DMS153 treated with DMSO at 0.1 percent for 48 hours (cell line): Measurements from ENCODE around the gene ACAD10.
"Not testable (repeated sequence)": the region's sequence is repeated elsewhere in the genome, so short reads cannot be mapped to it uniquely, and the experiment has no call there.

Source experiments
- DNase-seq: peaks from one replicate; lab custom pipeline; 2025; ENCODE audit not compliant: unreplicated experiment; lab: John Stamatoyannopoulos, UW

The ACAD10 gene

DNA sequence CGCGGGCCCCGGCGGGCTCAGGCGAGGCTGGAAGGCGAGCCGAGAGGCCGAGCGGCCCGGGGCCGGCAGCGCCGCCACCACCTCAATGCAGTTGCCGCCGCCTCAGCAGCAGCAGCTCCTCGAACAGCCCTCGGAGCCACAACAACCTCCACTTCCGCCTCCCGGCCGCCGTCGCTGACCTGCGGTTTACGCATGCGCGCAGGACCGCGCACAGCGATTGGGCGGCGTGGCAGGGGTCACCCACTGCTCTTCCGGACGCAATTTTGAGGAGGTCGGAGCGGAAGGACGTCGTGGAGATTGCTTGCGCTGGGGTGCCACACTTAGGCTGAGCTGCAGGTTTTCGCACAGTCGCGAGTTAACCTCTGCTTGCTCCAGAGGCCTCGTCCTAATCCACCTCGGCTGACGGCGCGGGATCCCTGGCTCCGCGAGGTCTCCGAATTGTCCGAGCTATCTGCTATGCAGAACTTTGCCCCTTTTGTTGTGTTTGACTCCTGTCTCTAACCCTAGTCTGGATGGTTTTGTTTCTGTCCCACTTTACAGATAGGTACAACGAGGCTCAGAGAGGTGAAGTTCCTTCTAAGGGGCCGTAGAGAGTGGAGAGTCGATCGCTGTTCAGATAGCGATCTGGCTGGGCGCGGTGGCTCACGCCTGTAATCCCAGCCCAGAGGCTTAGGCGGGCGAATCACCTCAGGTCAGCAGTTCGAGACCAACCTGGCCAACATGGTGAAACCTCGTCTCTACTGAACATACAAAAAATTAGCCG lies at the start of gene ACAD10, which contains the start of gene BRAP:
Gene ACAD10 (plus strand): TSS at position 243 of the 763 bp plus-strand sequence. CDS start 6,657 bp downstream, outside the sequence.
Gene BRAP (minus strand): TSS at position 146 of the 763 bp plus-strand sequence. CDS start 164 bp downstream, outside the sequence.
- peak; percentile 79 for DNase-seq

DNA sequence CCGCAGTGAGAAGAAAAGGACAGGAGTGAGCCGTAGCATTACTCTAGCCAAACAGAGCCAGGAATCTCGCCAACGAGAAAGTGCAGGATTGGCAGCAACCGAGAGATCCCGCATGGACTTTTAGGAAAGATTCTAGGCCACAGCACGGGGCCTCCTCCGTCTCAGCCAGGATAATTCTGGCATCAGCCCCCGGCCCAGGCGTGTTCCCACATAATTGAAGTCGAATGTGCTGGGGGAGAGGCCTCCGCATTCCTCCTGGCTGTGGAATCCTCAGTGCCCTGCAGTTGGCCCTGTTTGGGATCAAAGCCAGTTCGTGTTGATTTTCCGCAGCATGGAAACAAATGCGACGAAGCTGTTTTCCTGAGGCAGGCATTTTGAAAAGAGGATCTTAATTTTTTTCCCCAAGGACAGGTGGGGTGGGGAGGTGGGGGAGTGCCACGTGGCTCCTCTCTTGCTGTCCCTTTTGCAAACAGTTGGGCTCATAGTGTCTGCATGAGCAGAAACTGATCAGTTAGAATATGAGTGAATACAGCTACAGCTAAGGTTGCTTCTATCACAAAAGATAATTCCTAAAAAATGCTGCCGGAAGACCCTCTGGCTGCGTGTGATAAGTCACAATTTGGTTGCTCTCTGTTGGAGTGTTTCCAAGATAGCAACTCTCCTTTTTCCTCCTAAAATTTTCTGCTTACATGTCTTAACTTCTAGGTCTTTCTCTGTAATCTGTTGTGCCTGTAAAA lies 49.5 kb upstream of the ACAD10 start:
- no peak for DNase-seq

DNA sequence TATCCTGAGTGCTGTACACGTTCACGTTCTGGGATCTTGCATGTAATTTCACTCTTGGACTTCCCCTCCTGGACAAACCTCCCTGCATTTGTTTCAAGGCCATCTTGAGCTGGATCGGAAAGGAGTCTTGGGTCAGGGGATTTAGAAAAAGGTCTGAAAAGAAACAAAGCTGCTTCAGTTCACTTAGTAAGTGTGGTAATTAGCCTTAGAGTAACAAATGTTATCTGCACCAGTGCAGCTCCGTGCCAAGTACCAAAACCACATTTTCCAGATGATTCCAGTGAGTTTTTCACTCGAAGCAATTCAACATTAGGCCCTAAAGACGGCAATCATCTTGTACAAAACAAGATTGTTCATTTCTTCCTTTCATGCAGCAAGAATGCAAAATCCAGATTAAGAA lies 47.3 kb upstream of the ACAD10 start:
- DNase-seq: no peak

GRCh38 chr12:111640506-111640905 lies 45.3 kb upstream of the ACAD10 start:
- DNase-seq: no peak

DNA sequence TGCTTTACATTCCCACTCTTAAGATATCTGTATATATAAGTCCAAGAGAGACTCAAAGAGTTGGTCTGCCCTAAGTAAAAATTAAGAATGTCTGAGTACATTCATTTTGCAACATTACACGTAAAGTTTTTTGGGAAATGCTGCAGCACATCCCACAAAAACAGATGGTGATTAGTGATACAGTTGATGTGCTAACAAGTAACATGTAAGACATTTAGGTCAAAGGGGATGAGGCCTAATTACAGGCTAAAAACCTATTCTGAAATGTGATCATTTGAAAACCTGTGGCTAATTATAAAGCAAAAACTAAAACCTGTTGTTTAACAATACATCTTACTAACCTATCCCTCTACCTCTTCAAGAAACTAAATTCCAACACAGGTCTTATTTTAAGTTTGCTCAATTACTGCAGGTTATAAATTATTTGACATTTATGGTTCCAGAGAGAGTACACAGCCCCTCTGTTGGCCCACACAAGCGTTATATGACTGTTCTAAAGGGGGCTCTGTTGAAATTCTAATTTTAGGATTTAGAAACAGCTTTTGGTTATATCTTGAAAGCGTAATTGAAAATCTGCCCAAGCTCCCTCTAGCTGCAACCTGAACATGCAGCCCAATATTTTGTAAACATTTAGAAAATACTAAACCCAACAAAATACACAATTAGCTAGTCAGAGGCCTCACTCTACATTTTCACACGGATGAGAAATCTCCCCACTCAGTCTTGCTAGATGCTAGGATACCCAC lies 43.0 kb upstream of the ACAD10 start:
- no peak for DNase-seq

GRCh38 chr12:111643427-111643826 lies 42.4 kb upstream of the ACAD10 start:
- no peak for DNase-seq

GRCh38 chr12:111645433-111645832 lies 40.4 kb upstream of the ACAD10 start:
- DNase-seq: no peak

GRCh38 chr12:111650912-111651311 lies 34.9 kb upstream of the ACAD10 start:
- no peak for DNase-seq

GRCh38 chr12:111652530-111652929 lies 33.3 kb upstream of the ACAD10 start:
- not testable (repeated sequence) for DNase-seq

GRCh38 chr12:111653596-111653995 lies 32.3 kb upstream of the ACAD10 start:
- DNase-seq: no peak

- DNase-seq: no peak
Measured at GRCh38 chr12:111655356-111655755, 30.5 kb upstream of the ACAD10 start.

DNA sequence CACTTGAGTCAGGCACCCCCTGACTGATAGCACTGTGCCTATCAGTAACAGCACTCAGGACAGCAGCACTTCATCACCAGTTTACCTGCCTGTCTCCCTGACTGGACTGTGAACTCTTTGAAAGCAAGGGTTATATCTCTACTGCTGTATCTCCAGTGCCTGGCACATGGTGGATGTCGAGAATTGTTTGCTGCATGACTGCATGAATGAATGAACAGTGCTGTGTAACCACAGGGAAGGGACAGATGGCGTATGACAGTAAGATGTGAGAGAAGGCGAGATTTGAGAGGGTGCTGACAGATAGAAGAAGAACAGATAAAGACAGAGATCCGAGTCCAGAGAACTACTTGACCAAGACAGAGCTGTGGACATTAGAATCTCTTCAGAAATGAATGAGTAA lies 29.8 kb upstream of the ACAD10 start:
- DNase-seq: no peak

- no peak for DNase-seq
Measured at GRCh38 chr12:111664499-111664898, 21.4 kb upstream of the ACAD10 start.

- DNase-seq: no peak
Measured at GRCh38 chr12:111664961-111665865, 20.6 kb upstream of the ACAD10 start.

- DNase-seq: no peak
Measured at GRCh38 chr12:111672822-111673381, 13.0 kb upstream of the ACAD10 start.

DNA sequence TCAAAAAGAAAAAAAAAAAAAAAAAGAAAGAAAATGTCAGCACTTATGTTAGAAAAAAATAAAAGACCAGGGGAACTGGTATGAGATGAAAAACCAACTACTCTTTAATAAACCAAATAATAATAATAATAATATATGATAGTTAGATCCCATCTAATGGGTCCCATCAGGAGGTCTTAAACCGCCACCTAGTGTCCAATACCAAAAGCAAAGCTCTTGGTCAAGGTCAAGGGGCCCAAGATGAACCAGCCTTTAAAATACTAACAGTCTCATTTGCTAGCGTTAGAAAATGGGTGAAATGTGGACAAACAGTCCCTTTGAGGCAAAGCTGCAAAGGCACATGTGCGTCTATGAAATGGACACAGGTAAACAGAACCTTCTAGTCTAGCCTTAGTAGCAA lies 12.3 kb upstream of the ACAD10 start:
- no peak for DNase-seq

- no peak for DNase-seq
Measured at GRCh38 chr12:111677186-111677585, 8.7 kb upstream of the ACAD10 start.

DNA sequence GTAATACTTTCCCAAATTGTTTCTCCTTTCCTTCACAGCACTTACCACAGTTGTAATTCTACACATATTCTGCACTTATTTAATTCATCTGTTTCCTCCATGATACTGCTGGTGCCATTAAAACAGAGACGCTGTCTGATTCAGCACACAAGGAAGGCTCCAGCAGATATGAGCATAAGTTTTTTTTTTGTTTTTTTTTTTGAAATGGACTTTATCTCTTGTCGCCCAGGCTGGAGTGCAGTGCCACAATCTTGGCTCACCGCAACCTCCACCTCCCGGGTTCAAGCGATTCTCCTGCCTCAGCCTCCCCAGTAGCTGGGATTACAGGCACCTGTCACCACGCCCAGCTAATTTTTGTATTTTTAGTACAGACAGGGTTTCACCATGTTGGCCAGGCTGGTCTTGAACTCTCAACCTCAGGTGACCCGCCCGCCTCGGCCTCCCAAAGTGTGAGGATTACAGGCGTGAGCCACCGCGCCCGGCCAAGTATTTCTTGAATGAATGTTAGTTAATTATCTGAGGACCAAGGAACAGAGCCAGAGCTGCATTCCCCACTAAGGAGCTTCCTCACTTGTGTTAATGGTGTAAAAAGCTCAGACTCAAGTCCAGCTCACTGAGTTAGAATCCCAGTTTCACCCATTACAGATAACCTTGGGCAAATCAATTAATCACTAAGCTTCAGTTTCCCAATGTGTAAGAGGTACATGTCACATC lies 1.2 kb upstream of the ACAD10 start:
- not testable (repeated sequence) for DNase-seq

DNA sequence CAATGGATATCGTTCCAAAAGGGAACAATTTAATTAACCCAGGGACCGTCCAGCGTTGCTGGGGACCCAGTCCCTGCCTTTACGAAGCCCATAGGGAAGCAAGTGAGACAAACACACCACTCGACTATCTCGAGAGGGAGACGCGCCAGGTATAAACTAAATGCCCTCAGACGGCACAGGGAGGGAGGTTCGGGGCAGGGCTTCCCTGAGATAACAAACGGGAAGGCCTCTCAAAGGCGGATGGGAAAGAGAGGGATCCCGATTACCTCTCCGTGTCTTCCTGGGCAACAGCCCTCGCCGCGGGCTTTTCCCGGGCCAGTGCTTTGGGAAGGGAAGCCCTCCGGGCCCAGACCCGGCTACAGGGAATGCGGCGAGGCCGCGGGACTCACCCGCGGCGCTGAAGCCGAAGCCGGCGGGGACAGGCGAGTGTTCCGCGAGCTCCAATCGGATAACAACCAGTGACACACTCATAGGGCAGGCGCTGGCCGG lies 487 bp upstream of the ACAD10 start:
- no peak for DNase-seq
